Esophagus muscularis mucosa (tissue), 4 donors: ENCODE measurements around the gene PSME1. TPM values are rescaled to one million over a fixed set of nuclear protein-coding genes. Genes with fewer than 3 reads are reported as not detected.

Experiments
- DNase-seq: peaks from one replicate; pipeline ENCODE4 v3.0.0-alpha.2; 2017; ENCODE audit errors: extremely low spot score
- H3K27ac ChIP-seq, 4 donors: fragments of 200-600 bp; sonication (generic); replicated peaks in 1 of 4; 1 replicate in 3 of 4; 2 replicates in 1 of 4; pipeline ENCODE4 v1.5.1; 2016 to 2019; ENCODE audit warnings: mild to moderate bottlenecking in 1 of 4
- H3K27me3 ChIP-seq, 4 donors: fragments of 200-600 bp; sonication (generic); one replicate each; pipeline versions ENCODE4 v1.5.1 to v1.6.0; 2016 to 2019
- H3K36me3 ChIP-seq, 4 donors: fragments of 200-600 bp; sonication (generic); one replicate each; pipeline ENCODE4 v1.5.1; 2016 to 2019
- H3K4me1 ChIP-seq, 4 donors: fragments of 200-600 bp; sonication (generic); one replicate each; pipeline ENCODE4 v1.5.1; 2016 to 2019
- H3K4me3 ChIP-seq, 4 donors: fragments of 200-600 bp; sonication (generic); 1 replicate in 2 of 4; 2 replicates in 2 of 4; pipeline ENCODE4 v1.5.1; 2016 to 2019; ENCODE audit warnings: mild to moderate bottlenecking in 4 of 4, moderate library complexity in 1 of 4
- H3K9me3 ChIP-seq, 4 donors: fragments of 200-600 bp; sonication (generic); 1 replicate in 3 of 4; 2 replicates in 1 of 4; pipeline ENCODE4 v1.5.1; 2016 to 2019
- EP300 ChIP-seq: sonication (generic); formaldehyde crosslinking; IDR thresholded peaks from one replicate; pipeline ENCODE4 v1.6.1; 2017; ENCODE audit warnings: antibody characterized with exemption
- POLR2A ChIP-seq: fragments of 450-650 bp; IDR thresholded peaks from one replicate; pipeline ENCODE4 v1.6.1; 2017; ENCODE audit warnings: antibody characterized with exemption, moderate library complexity, mild to moderate bottlenecking, low read depth
- POLR2AphosphoS5 ChIP-seq, 2 donors: sonication (generic); formaldehyde crosslinking; IDR thresholded peaks; one replicate each; pipeline ENCODE4 v1.6.1; 2017; ENCODE audit warnings: antibody characterized with exemption in 2 of 2
- WGBS: methylation state at CpG from one replicate; pipeline ENCODE4 v1.1.5; 2018; 5-methylcytosine and 5-hydroxymethylcytosine counted together
- intact Hi-C: fragments of 100-400 bp; cut with DNase I; formaldehyde crosslinking; loops from one replicate; pipeline ENCODE4 v1.15.1; 2023
- total RNA-seq, 4 donors: library from RNA; depleted of rRNA; stranded (reverse); fragments of >200 nt; gene quantifications; one replicate each; pipeline versions ENCODE4 v1.1.0 to v1.2.1, GENCODE V29; 2016
- TF ChIP-seq, protein P1 (sequence below), 3 experiments: fragments of 200-600 bp in 2 of 3; fragments of 450-650 bp in 1 of 3; sonication (generic) in 2 of 3; IDR thresholded peaks; one replicate each; pipeline ENCODE4 v1.5.1; 2017 to 2019; ENCODE audit warnings: antibody characterized with exemption in 3 of 3, mild to moderate bottlenecking in 2 of 3, moderate library complexity in 1 of 3

Gene PSME1
- total RNA-seq, 4 donors from 2014 or later, result 129 to 158 (median 143) TPM

GRCh38 chr14:24156840-24157239 lies 20.8 kb downstream of the PSME1 start:
- H3K36me3 ChIP-seq, result peaks cover 61 to 84% (median 74%) of the 10 kb centered on the region in 4 donors
- H3K4me3 ChIP-seq, result no peak overlapping the region
- 90% methylated on average over 1 of the region's 1 CpG for WGBS
- H3K27me3 ChIP-seq, result no peaks in the 10 kb centered on the region
- no peak overlapping the region for H3K27ac ChIP-seq
- intact Hi-C loops, result no loop called here
- peaks cover 9 to 14% (median 13%) of the 10 kb centered on the region in 4 donors for H3K4me1 ChIP-seq
- no peaks in the 10 kb centered on the region for H3K9me3 ChIP-seq
- DNase-seq, result no peak
- TF ChIP-seq EP300 (no peak), POLR2AphosphoS5 (IDR thresholded peaks at IDR 0.05) (no peak), POLR2A (no peak)
- TF ChIP-seq, protein P1, sequence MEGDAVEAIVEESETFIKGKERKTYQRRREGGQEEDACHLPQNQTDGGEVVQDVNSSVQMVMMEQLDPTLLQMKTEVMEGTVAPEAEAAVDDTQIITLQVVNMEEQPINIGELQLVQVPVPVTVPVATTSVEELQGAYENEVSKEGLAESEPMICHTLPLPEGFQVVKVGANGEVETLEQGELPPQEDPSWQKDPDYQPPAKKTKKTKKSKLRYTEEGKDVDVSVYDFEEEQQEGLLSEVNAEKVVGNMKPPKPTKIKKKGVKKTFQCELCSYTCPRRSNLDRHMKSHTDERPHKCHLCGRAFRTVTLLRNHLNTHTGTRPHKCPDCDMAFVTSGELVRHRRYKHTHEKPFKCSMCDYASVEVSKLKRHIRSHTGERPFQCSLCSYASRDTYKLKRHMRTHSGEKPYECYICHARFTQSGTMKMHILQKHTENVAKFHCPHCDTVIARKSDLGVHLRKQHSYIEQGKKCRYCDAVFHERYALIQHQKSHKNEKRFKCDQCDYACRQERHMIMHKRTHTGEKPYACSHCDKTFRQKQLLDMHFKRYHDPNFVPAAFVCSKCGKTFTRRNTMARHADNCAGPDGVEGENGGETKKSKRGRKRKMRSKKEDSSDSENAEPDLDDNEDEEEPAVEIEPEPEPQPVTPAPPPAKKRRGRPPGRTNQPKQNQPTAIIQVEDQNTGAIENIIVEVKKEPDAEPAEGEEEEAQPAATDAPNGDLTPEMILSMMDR (IDR thresholded peaks at IDR 0.05), result no peak

GRCh38 chr14:24157331-24157730 lies 21.3 kb downstream of the PSME1 start:
- no peak for DNase-seq
- peaks cover 58 to 79% (median 69%) of the 10 kb centered on the region in 4 donors for H3K36me3 ChIP-seq
- TF ChIP-seq POLR2AphosphoS5 (IDR thresholded peaks at IDR 0.05) (no peak), POLR2A (no peak), EP300 (no peak)
- TF ChIP-seq, protein P1 (IDR thresholded peaks at IDR 0.05), result no peak
- H3K27ac ChIP-seq, result no peak overlapping the region
- H3K27me3 ChIP-seq, result no peaks in the 10 kb centered on the region
- no peak overlapping the region for H3K4me3 ChIP-seq
- H3K9me3 ChIP-seq, result no peaks in the 10 kb centered on the region
- intact Hi-C loops, result no loop called here
- H3K4me1 ChIP-seq, result peaks cover 13 to 19% (median 17%) of the 10 kb centered on the region in 4 donors
- WGBS, result 90% methylated on average over 12 of the region's 12 CpGs

- no peak for DNase-seq
- H3K27me3 ChIP-seq, result no peaks in the 10 kb centered on the region
- no peaks in the 10 kb centered on the region for H3K9me3 ChIP-seq
- H3K4me3 ChIP-seq, result no peak overlapping the region
- H3K4me1 ChIP-seq, result peaks cover 27 to 45% (median 38%) of the 10 kb centered on the region in 4 donors
- intact Hi-C loops, result loop anchor here (5.0 kb wide), 1 partner anchor 53 kb away; no protein-coding TSS in a partner anchor
- peak overlapping the region; percentile 88 to 92 (median 90) for H3K27ac ChIP-seq
- 82% methylated on average over 10 of the region's 11 CpGs for WGBS
- TF ChIP-seq, protein P1 (IDR thresholded peaks at IDR 0.05), result no peak
- no peak for TF ChIP-seq POLR2AphosphoS5 (IDR thresholded peaks at IDR 0.05)
- no peak for TF ChIP-seq EP300
- TF ChIP-seq POLR2A, result no peak
- H3K36me3 ChIP-seq, result peaks cover 64 to 77% (median 72%) of the 10 kb centered on the region in 4 donors
Observed at GRCh38 chr14:24159777-24160498, 23.9 kb downstream of the PSME1 start.

DNA sequence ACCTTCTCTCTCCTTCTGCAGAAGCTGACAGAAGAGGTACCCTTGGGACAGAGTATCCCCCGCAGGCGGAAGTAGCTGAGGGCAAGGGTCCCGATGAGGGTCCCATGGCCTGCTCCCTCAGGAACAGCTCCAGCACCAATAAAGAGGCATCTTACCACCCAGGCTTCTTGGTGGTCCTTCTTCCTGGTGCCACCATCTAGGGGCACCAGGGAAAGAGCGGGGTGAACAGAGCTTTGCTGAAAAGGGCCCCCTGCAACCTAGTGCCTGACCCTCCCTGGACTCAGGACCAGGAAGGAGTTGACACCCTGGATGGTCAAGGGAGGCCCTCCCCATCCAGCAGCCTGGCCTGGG lies 24.5 kb downstream of the PSME1 start:
- Histone ChIP-seq H3K27ac (peak overlapping the region; percentile 88 to 92 (median 90)), H3K27me3 (no peaks in the 10 kb centered on the region), H3K36me3 (peaks cover 64 to 77% (median 72%) of the 10 kb centered on the region in 4 donors), H3K4me3 (peak overlapping the region in 1 of 4 donors; percentile 66), H3K4me1 (peaks cover 27 to 48% (median 39%) of the 10 kb centered on the region in 4 donors), H3K9me3 (no peaks in the 10 kb centered on the region)
- DNase-seq, result no peak
- TF ChIP-seq, protein P1 (IDR thresholded peaks at IDR 0.05), result no peak
- TF ChIP-seq POLR2A (no peak), POLR2AphosphoS5 (IDR thresholded peaks at IDR 0.05) (no peak), EP300 (no peak)
- intact Hi-C loops, result loop anchor here (5.0 kb wide), 1 partner anchor 53 kb away; no protein-coding TSS in a partner anchor
- WGBS, result 86% methylated on average over 1 of the region's 4 CpGs
